HL-60/S4 treated with retinoic acid at 250 ng/mL for 4 days and 3 days (cell line): ENCODE measurements around the gene TFEB.

Experiments used
- in situ Hi-C: fragments of 300-500 bp; cut with MboI; formaldehyde crosslinking; loops from 2 replicates; pipeline ENCODE4 v1.7.0; 2022; ENCODE audit warnings: low sequenced_read_pairs

TFEB gene

DNA sequence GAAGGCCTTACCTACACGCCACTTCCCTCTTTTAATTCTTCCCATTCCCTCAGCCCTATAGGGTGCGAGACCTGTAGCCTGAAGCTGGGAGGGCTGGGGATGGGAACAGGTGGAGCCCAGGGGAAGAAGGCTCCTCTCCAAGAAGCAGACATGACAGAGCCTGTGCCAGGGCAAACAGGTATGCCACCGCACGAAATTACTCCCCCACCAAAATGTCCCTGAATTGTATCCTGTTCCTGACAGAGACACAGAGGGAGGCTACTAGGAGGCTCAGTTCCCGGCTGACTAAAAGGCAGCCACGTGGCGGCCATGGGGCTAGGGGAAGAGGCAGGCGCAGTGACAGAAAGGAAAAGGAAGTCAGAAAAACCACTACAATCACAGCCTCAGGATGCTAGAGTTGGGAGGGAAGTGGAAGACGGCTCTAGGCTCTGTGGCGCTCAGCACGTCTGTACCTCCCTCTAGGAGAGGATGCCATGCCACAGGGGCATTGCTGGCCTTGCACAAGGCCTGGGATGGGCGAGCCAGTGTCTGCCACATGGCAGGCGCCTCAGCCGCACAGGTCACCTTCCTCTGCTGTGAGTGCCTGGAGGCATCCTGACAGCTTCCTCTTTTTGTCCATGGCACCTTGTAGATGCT is 27.7 kb downstream of the TFEB start:
- in situ Hi-C loops = no loop called here

GRCh38 chr6:41706876-41707564 is 28.4 kb downstream of the TFEB start:
- in situ Hi-C loops = no loop called here

DNA sequence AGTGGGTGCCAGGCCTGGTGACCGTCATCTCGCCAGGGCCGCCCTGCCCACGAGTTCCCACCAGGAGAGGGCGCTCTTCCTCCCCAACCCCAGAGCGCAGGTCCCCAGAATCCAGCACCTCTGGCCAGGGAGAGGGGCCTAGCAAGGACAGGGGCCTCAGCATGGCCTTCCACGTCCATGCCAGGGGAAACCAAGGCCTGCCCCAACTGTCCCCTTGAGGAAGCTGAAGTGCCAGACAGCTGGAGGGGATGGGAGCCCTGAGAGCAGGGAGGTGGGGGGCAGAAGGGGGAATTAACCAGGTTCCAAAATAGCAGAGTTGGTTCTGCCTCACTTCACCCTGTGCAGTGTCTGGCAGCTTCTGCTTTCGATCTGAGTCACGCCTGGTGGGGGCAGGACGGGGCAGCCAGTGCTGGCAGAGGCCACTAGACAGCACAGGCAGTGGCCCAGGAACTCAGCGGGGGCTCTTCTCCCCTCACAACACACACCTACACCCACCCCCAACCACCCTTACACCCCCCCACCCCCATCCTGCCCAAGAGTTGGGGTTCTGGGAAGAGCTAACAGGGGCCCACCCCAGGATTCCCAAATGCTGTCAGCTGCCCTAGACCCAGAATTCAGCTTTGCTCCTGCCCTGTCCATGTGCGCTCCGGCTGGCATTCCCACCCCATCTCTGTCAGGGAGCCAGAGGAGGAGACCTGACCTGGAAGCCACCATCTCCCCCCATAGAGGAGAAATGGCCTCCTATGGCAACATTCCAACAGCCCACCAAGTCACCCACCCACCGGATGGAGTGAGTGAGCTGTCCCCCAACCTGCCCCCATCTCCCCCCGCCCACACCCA is 29.2 kb downstream of the TFEB start:
- in situ Hi-C loops = no loop called here

DNA sequence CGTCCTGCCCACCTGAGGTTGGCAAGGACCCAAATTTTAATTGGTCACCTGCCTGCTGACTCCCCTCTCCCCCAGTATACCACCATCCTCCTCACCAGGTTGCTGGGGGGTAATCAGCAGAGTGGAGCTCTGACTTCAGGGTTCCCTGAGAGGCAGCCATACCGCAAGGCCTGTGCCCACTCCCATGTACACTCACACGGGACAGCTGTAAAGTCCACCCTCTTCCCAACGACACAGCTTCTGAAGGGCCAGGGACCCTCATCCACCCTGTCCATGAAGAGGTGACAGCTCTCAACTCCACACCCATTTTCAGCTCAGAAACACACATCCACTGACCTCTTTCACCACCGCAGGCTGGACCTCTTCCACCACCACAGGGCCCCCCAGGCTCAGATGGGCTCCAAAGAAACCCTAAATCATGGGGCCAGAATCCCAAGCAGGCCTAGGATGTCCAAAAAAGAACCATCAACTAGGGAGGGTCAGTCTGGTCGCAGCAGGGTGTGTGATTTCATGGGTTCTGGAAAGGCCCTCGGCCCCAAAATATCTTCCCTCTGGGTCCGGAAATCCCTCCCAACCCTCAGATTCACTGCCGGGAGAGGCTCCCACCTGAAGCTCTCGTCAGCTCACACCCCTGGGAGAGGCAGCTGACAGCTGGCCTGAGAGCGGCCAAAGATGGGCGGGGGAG is 30.0 kb downstream of the TFEB start:
- in situ Hi-C loops = no loop called here

DNA sequence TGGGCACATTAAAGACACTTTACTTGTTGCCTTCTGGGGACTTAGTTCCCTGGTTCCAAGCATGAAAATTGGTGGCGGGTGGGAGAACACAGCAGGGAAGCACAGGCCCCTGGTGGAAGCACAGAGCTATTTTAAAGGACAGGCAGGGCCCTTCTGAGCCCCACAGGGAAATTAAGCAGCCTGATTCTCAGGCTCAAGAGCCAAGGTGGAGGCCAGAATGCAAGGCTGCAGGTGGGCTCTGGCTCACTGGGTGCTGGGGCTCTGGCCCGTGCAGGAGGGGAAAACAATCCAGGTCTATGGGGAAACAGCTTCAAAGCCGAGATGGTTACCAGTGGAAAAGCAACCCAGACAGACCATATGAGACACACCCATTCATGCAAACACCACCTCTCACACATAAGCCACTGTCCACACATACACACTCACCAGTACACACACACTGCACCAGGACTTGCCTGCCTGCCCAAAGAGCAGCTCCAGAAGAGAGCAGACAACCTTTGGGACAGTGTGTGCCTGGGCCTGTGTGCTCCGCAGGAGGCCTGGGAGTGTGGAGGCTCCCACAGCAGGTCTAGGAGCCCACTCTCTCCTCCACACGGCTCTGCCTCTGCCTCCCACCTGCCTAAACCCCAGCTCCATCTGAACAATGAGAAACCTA is 30.6 kb downstream of the TFEB start:
- in situ Hi-C loops = no loop called here

- in situ Hi-C loops = no loop called here
These were observed 31.4 kb downstream of the TFEB start for GRCh38 chr6:41704028-41704427.

DNA sequence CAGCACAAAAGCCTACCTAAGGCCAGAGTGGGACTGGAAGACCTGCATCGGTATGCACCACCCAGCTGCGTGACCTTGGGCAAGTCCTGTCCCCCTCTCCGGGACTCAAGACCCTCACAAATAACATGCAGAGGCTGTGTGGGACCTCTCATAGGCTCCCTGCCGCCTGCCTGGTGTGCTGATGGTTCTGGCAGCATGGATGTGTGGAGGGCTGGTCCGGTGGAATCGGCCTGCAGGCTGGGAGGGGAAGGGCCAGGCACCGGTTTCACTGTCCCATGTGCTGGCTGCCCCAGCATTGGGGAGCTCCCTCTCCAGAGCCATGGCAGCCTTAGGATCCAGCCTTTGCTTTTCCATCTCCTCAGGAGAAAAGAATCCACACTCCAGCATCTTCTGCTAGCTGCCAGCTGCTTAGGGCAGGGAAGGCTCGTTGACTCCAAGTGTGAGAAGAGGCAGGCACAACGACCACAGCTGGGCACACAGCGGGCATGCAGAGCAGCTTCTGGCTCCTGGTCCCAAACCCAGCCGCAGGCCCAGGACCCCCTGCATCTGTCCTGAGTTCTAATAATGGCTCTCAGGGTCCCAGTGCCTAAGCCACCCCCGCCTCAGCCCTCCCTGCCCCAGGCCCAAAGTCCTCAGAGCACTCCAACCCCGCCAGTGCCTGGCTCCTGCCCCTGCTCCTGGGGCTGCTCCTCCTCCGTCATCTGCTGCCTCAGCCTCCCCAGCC is 32.5 kb downstream of the TFEB start:
- in situ Hi-C loops = no loop called here

DNA sequence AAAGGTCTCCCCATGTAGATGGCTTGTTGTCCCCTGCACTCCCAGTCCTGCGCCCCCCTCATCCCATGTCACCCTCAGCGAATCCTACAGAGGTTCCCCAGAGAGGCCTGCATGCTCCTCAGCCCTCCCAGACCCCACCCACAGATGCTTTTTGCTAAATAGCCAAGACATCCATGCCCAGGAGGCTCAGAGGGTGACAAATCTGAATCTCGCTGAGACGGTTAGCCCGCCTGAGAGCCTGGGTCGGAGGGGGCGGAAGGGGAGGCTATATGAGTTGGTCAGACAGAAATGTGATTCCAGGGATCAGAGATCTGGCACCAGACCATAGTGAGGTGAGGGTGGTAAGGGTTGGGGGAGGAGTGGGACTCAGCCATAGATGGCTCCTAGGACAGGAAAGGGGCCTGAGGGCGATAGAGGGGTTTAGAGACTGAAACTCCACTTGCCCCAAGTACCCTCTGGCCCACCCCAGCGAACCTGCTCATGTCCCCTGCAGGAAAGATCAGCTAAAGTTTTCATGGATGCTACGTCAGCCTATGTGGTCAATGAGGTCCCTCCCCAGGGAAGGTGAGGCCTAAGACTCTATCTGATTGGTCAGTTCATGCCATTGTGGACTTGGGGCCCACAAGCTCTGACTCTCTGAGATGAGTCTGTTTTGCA is 33.2 kb downstream of the TFEB start:
- in situ Hi-C loops = no loop called here

DNA sequence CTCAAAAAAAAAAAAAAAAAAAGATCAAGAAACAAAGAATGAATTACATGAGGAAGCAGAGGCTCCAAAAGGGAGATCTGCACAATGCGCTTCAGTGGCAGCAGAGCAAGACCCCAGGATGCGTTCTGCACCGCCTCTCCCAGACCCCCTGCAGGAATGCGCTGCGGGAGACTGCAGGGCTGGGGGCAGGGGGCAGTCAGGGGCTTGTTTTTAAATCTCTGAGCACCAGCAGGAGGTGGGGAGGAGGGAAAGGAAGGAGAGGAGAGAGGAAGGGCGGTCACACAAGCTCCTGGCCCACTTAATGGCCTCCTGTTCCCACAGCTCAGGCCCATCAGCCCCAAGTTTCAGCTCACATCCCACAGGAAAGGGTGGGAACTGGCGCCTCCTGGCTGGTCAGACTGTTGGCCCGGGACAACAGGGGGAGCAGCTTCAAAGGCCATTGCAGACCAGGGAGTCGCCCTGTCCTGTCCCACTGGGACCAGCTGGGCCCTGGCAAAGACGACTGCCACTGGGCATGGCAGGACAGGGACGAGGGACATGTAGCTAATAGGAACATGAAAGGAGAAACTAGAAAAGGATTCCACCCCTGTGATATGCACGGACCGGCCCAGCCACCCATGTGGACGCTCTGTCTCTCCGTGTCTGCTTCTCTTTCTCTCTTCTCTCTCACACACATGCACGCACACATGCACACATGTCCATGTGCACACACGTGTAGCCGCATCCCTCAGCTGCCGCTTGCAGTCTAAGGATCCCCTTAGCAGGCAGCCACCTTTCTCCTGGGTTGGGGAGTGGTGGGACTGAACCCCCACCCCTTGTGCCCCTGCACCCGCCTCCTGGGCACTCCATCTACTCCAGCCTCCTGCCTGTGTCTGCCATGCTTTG is 34.7 kb downstream of the TFEB start:
- in situ Hi-C loops = no loop called here

- in situ Hi-C loops = no loop called here
These were observed 36.3 kb downstream of the TFEB start for GRCh38 chr6:41699063-41699462.

GRCh38 chr6:41697861-41698781 is 37.3 kb downstream of the TFEB start:
- in situ Hi-C loops = no loop called here

DNA sequence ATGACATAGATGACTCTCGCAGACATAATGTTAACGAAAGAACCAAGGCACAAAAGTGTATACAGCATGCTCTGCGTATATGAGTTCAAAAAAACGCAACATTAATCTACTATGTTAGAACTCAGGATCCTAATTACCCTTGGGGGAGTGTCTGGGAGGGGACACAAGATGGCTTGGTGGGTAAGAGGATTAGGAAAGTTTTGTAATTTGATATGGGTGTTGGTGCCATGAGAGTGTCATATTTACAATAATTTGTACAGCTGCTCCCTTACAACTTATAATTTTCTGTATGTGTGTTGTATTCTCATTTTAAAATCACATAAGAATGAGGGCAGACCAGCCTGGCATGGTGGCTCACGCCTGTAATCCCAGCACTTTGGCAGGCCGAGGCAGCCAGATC is 38.6 kb downstream of the TFEB start:
- in situ Hi-C loops = no loop called here

DNA sequence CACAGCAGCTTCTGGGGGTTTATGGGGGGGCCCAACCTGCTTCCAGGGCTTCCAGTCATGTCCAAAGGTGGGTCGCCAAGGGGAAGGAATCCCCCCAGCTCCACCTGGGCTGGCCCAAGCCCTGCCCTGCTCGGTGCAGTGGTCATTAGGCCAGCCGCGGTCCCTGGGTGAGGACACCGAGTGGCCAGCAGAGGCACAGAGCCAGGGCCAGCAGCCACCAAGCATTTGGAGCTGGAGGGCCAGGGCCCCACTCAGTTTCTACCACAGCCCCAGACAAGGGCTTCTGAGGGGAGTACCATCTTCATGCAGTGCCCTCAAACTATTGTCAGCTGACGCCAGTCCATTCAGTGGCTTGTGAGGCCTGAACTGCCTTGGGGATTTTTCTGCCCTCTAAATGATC is 39.6 kb downstream of the TFEB start:
- in situ Hi-C loops = no loop called here

DNA sequence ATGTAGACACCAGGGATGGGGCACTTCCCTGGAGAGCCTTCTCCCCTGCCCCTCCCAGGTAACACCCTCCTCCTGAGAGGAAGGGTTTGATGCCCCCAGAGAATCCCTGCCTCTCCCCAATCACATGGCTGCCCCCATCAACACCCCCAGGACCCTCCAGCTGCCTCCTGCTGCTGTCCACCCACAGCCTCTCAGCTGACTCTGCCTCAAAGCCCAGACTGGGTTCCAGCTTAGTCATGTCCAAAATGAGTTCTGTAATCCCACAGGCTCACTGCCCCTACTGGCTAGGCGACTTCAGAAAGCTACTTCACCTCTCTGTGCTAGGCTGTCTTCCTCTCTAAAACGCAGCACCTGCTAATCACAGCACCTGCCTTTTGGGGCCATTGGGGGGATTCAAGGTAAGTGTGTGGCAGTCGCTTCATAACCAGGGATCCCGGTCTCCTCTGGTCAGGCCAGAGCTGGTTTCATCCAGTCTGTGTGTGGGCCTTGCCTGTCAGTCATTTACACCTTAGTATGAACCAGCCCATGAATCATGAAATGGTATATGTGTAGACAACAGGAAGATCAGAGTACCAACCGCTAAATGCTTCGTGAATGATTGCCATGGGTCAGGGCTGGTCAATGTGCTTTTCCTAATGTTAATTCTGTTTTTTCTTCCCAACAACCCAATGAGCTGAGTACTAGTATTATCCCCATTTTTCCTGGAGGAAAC is 40.4 kb downstream of the TFEB start:
- in situ Hi-C loops = no loop called here

GRCh38 chr6:41693281-41694240 is 41.8 kb downstream of the TFEB start:
- in situ Hi-C loops = no loop called here

- in situ Hi-C loops = no loop called here
These were observed 42.7 kb downstream of the TFEB start for GRCh38 chr6:41692730-41693129.
